ENCODE data around the gene STAT4.

The STAT4 gene

GRCh38 chr2:191041418-191042161 is 109.2 kb downstream of the STAT4 start:
- no peaks in the 10 kb centered on the region for H3K9me3 ChIP-seq (ENCODE audit: control insufficient read depth, low read length)
- H3K27me3 ChIP-seq (ENCODE audit: control insufficient read depth, insufficient read depth, low read length), result no peaks in the 10 kb centered on the region
- TF ChIP-seq CTCF (IDR thresholded peaks at IDR 0.05), result no peak
- no peak overlapping the region for H3K27ac ChIP-seq
- no peak overlapping the region for H2AFZ ChIP-seq
- H3K4me2 ChIP-seq (ENCODE audit: low read length), result no peak overlapping the region
- H3K4me1 ChIP-seq, result peaks cover 4% of the 10 kb centered on the region
- H3K4me3 ChIP-seq (ENCODE audit: low read depth, low read length), result no peak overlapping the region
- no peaks in the 10 kb centered on the region for H3K79me2 ChIP-seq
- H3K9ac ChIP-seq, result no peak overlapping the region
- no peaks in the 10 kb centered on the region for H3K36me3 ChIP-seq (ENCODE audit: control insufficient read depth, insufficient read depth, low read length)

DNA sequence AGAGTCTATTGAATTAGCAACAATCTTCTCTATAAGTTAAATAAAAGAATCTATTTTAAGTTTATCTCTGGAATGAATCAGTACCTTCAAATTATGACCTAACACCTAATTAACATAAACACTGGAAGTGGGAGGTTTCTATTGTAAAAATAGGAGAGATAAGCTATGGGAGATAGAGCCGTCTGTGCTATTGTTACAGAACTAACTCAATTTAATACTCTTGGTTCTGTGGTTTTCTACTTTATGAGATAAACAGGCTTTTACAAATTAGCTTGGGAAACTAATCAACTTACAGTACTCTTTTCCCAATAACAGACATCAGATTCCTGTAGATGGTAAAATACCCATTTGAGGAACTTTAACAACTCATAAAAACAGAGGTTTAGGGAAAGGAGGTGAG is 111.2 kb downstream of the STAT4 start:
- no peak for TF ChIP-seq CTCF (IDR thresholded peaks at IDR 0.05)

DNA sequence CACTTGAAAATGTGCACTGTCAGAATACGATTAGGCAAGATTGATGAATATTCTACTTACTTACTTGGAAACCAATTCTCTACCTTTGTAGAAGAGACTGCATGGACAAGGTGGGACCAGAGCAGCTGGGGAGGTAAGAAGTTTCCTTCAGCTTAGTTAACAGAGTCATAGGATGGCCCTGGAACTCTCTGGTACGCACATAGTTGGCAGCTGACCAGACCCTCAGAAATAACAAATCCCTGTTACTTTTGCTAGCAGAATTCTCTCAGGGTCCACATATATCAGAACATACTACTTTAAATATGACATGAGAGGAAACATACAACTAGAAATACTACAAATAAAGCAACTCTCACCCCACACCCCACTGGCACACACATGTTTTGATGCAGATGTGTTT is 112.1 kb downstream of the STAT4 start:
- no peak for TF ChIP-seq CTCF (IDR thresholded peaks at IDR 0.05)
- H2AFZ ChIP-seq, result no peak overlapping the region

More for the DNA sequence above, 111.2 kb downstream of the STAT4 start:
- no peaks in the 10 kb centered on the region for H3K9me3 ChIP-seq (ENCODE audit: control insufficient read depth, low read length)
- H3K4me3 ChIP-seq (ENCODE audit: low read depth, low read length), result no peak overlapping the region
- H3K27me3 ChIP-seq (ENCODE audit: control insufficient read depth, insufficient read depth, low read length), result no peaks in the 10 kb centered on the region
- H2AFZ ChIP-seq, result no peak overlapping the region
- no peaks in the 10 kb centered on the region for H3K36me3 ChIP-seq (ENCODE audit: control insufficient read depth, insufficient read depth, low read length)
- no peak overlapping the region for H3K9ac ChIP-seq
- H3K27ac ChIP-seq, result no peak overlapping the region
- no peaks in the 10 kb centered on the region for H3K79me2 ChIP-seq
- H3K4me1 ChIP-seq, result peaks cover 4% of the 10 kb centered on the region
- no peak overlapping the region for H3K4me2 ChIP-seq (ENCODE audit: low read length)

GRCh38 chr2:191038241-191038725 is 112.5 kb downstream of the STAT4 start:
- H3K9me3 ChIP-seq (ENCODE audit: control insufficient read depth, low read length), result no peaks in the 10 kb centered on the region
- no peak overlapping the region for H2AFZ ChIP-seq
- no peak overlapping the region for H3K4me2 ChIP-seq (ENCODE audit: low read length)
- peaks cover 4% of the 10 kb centered on the region for H3K4me1 ChIP-seq
- H3K79me2 ChIP-seq, result no peaks in the 10 kb centered on the region
- no peak overlapping the region for H3K4me3 ChIP-seq (ENCODE audit: low read depth, low read length)
- TF ChIP-seq CTCF (IDR thresholded peaks at IDR 0.05), result no peak
- H3K9ac ChIP-seq, result no peak overlapping the region
- no peaks in the 10 kb centered on the region for H3K36me3 ChIP-seq (ENCODE audit: control insufficient read depth, insufficient read depth, low read length)
- H3K27me3 ChIP-seq (ENCODE audit: control insufficient read depth, insufficient read depth, low read length), result no peaks in the 10 kb centered on the region
- no peak overlapping the region for H3K27ac ChIP-seq

More for the DNA sequence above, 112.1 kb downstream of the STAT4 start:
- Histone ChIP-seq H3K79me2 (no peaks in the 10 kb centered on the region), H3K9ac (no peak overlapping the region), H3K9me3 (ENCODE audit: control insufficient read depth, low read length) (no peaks in the 10 kb centered on the region), H3K27me3 (ENCODE audit: control insufficient read depth, insufficient read depth, low read length) (no peaks in the 10 kb centered on the region), H3K36me3 (ENCODE audit: control insufficient read depth, insufficient read depth, low read length) (no peaks in the 10 kb centered on the region), H3K27ac (no peak overlapping the region), H3K4me1 (peaks cover 4% of the 10 kb centered on the region), H3K4me3 (ENCODE audit: low read depth, low read length) (no peak overlapping the region), H3K4me2 (ENCODE audit: low read length) (no peak overlapping the region)

- H3K4me1 ChIP-seq, result peaks cover 4% of the 10 kb centered on the region
- H3K36me3 ChIP-seq (ENCODE audit: control insufficient read depth, insufficient read depth, low read length), result no peaks in the 10 kb centered on the region
- no peak for TF ChIP-seq CTCF (IDR thresholded peaks at IDR 0.05)
- no peaks in the 10 kb centered on the region for H3K9me3 ChIP-seq (ENCODE audit: control insufficient read depth, low read length)
- H3K27ac ChIP-seq, result no peak overlapping the region
- H3K9ac ChIP-seq, result no peak overlapping the region
- H2AFZ ChIP-seq, result no peak overlapping the region
- no peak overlapping the region for H3K4me2 ChIP-seq (ENCODE audit: low read length)
- H3K27me3 ChIP-seq (ENCODE audit: control insufficient read depth, insufficient read depth, low read length), result no peaks in the 10 kb centered on the region
- H3K4me3 ChIP-seq (ENCODE audit: low read depth, low read length), result no peak overlapping the region
- no peaks in the 10 kb centered on the region for H3K79me2 ChIP-seq
Observed at GRCh38 chr2:191037351-191037750, 113.4 kb downstream of the STAT4 start.

Measured in parathyroid adenoma (tissue), 2 donors.